Glutamatergic neuron (in vitro differentiated cells): Measurements from ENCODE around the gene SOX5. TPM values are rescaled to one million over a fixed set of nuclear protein-coding genes. Genes with fewer than 3 reads are reported as not detected.
"Not testable (repeated sequence)": the region's sequence is repeated elsewhere in the genome, so short reads cannot be mapped to it uniquely, and the experiment has no call there.

Experiments used
- DNase-seq: peaks from one replicate; pipeline ENCODE4 v3.0.0; 2022
- H3K27ac Mint-ChIP-seq: one replicate; pipeline ENCODE4 v1.8.0; 2020; ENCODE audit warnings: mild to moderate bottlenecking, mixed read lengths, inconsistent platforms; ENCODE audit not compliant: unreplicated experiment
- H3K27me3 Mint-ChIP-seq: one replicate; pipeline ENCODE4 v1.8.0; 2020; ENCODE audit warnings: mild to moderate bottlenecking, moderate library complexity, mixed read lengths, inconsistent platforms; ENCODE audit not compliant: unreplicated experiment
- H3K36me3 Mint-ChIP-seq: one replicate; pipeline ENCODE4 v1.8.0; 2020; ENCODE audit warnings: mild to moderate bottlenecking, mixed read lengths, inconsistent platforms; ENCODE audit not compliant: unreplicated experiment
- H3K4me1 Mint-ChIP-seq: one replicate; pipeline ENCODE4 v1.8.0; 2020; ENCODE audit warnings: mild to moderate bottlenecking, low read depth, mixed read lengths, inconsistent platforms; ENCODE audit not compliant: unreplicated experiment
- H3K4me3 Mint-ChIP-seq: one replicate; pipeline ENCODE4 v1.8.0; 2020; ENCODE audit warnings: mild to moderate bottlenecking, mixed read lengths, inconsistent platforms; ENCODE audit not compliant: unreplicated experiment
- H3K9me3 Mint-ChIP-seq: one replicate; pipeline ENCODE4 v1.8.0; 2020; ENCODE audit warnings: mild to moderate bottlenecking, moderate library complexity, mixed read lengths, inconsistent platforms; ENCODE audit not compliant: unreplicated experiment
- total RNA-seq: library from RNA; stranded (reverse); fragmentation: NEBNext Ultra II Directional; extraction: Animal tissue kit (Norgen Biotek cat#: 25700); gene quantifications from one replicate; pipeline ENCODE4 v1.2.1, GENCODE V29; 2021; ENCODE audit not compliant: unreplicated experiment
- TF ChIP-seq, protein P1 (sequence below): fragments of 200-600 bp; sonication (generic); IDR thresholded peaks from one replicate; pipeline ENCODE4 v1.5.0; 2021; ENCODE audit not compliant: partially characterized antibody, unreplicated experiment

The SOX5 gene
- total RNA-seq, 1 donor from 2014 or later: 118 TPM

DNA sequence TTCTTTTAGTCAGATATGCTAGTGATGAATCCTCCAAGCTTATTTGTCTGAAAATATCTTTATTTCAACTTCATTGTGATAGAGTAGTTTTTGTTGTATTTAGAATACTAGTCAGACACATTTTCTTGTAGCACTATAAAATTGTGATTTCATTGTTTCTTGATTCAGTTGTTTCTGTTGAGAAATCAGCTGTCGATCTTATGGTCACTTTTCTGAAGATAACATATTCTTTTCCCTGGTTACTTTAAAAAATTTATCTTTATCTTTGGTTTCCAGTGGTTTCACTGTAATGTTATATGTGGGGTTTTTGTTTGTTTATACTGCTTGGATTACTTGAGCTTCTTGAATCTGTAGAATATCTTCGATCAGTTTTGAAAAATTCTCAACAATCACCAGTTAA lies 426.1 kb downstream of the SOX5 start:
- Mint-ChIP-seq H3K4me3 (no peak overlapping the region), H3K36me3 (peaks cover 4% of the 10 kb centered on the region), H3K27me3 (no peaks in the 10 kb centered on the region), H3K9me3 (peaks cover 3% of the 10 kb centered on the region), H3K4me1 (no peaks in the 10 kb centered on the region), H3K27ac (no peak overlapping the region)
- no peak for DNase-seq
- TF ChIP-seq, protein P1, sequence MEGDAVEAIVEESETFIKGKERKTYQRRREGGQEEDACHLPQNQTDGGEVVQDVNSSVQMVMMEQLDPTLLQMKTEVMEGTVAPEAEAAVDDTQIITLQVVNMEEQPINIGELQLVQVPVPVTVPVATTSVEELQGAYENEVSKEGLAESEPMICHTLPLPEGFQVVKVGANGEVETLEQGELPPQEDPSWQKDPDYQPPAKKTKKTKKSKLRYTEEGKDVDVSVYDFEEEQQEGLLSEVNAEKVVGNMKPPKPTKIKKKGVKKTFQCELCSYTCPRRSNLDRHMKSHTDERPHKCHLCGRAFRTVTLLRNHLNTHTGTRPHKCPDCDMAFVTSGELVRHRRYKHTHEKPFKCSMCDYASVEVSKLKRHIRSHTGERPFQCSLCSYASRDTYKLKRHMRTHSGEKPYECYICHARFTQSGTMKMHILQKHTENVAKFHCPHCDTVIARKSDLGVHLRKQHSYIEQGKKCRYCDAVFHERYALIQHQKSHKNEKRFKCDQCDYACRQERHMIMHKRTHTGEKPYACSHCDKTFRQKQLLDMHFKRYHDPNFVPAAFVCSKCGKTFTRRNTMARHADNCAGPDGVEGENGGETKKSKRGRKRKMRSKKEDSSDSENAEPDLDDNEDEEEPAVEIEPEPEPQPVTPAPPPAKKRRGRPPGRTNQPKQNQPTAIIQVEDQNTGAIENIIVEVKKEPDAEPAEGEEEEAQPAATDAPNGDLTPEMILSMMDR: no peak

DNA sequence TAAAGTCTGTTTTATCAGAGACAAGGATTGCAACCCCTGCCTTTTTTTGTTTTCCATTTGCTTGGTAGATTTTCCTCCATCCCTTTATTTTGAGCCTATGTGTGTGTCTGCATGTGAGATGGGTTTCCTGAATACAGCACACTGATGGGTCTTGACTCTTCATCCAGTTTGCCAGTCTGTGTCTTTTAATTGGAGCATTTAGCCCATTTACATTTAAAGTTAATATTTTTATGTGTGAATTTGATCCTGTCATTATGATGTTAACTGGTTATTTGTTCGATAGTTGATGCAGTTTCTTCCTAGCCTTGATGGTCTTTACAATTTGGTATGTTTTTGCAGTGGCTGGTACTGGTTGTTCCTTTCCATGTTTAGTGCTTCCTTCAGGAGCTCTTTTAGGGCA lies 430.0 kb downstream of the SOX5 start:
- not testable (repeated sequence) for H3K27me3 Mint-ChIP-seq, H3K4me1 Mint-ChIP-seq, DNase-seq, H3K27ac Mint-ChIP-seq, H3K4me3 Mint-ChIP-seq, H3K36me3 Mint-ChIP-seq, H3K9me3 Mint-ChIP-seq

DNA sequence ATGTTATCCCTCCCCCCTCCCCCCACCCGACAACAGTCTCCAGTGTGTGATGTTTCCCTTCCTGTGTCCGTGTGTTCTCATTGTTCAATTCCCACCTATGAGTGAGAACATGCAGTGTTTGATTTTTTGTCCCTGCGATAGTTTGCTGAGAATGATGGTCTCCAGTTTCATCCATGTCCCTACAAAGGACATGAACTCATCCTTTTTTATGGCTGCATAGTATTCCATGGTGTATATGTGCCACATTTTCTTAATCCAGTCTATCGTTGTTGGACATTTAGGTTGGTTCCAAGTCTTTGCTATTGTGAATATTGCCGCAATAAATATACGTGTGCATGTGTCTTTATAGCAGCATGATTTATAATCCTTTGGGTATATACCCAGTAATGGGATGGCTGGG lies 433.7 kb downstream of the SOX5 start:
- not testable (repeated sequence) for H3K36me3 Mint-ChIP-seq, H3K27ac Mint-ChIP-seq, H3K4me1 Mint-ChIP-seq, H3K27me3 Mint-ChIP-seq, H3K9me3 Mint-ChIP-seq, H3K4me3 Mint-ChIP-seq, DNase-seq

DNA sequence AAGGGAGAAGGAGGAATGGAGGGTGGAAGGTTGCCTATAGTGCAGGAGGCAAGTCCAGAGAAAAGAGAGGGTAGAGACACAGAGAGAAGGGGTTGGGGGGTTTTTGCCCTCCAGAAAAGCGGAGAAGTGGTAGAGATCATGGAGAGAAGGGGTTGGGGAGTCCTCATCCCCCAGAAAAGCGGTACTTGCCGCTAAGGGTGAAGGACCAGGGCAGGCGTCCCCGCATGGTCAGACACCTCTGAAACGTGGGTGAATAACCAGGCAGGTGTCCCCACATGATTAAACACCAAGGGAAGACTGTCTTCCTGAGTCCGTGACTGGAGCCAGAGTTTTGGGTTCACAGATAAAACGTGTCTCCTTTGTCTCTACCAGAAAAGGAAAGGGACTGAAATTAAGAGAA lies 439.0 kb downstream of the SOX5 start:
- TF ChIP-seq, protein P1: no peak
- H3K9me3 Mint-ChIP-seq: peaks cover 5% of the 10 kb centered on the region
- H3K4me1 Mint-ChIP-seq: no peaks in the 10 kb centered on the region
- no peak for DNase-seq
- H3K27ac Mint-ChIP-seq: no peak overlapping the region
- no peaks in the 10 kb centered on the region for H3K27me3 Mint-ChIP-seq
- no peaks in the 10 kb centered on the region for H3K36me3 Mint-ChIP-seq
- no peak overlapping the region for H3K4me3 Mint-ChIP-seq

DNA sequence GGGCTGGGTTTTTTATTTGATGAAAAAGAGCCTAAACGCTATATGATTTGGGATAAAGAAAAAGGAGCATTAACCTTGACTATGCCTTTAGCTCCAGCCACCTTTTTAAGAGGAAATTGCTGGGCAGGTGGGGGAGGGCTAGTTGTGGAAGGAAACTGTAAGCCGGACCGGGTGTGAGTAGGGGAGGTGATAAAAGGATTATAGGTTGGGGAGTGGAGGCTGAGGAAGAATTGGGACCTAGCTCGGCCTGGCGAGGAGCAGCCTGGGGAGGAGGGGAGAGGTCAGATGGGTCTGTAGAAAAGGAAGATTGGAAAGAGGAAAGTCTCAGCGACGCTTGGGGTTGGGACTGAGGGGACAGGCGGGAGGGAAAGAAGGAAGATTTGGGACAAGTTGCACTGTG lies 439.6 kb downstream of the SOX5 start:
- not testable (repeated sequence) for DNase-seq, H3K4me1 Mint-ChIP-seq, H3K27ac Mint-ChIP-seq, H3K36me3 Mint-ChIP-seq, H3K9me3 Mint-ChIP-seq, H3K4me3 Mint-ChIP-seq, H3K27me3 Mint-ChIP-seq

DNA sequence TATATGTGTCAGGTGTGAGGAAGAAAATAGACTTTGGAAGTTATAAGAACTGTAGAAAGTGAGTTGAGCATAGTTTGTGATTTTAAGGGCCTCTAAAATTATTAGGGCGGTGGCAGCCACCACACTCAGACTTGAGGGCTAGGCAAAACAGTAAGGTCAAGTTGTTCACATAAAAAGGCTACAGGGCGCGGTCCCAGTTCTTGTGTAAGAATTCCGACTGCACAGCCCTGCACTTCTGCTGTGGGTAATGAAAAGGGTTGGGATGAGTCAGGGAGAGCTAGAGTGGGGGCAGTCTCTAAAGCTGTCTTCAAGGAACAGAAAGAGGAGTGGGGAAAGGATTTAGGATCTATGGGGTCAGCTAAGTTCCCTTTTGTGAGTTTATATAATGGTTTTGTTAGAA lies 441.7 kb downstream of the SOX5 start:
- not testable (repeated sequence) for H3K36me3 Mint-ChIP-seq, DNase-seq, H3K4me3 Mint-ChIP-seq, H3K27me3 Mint-ChIP-seq, H3K27ac Mint-ChIP-seq, H3K4me1 Mint-ChIP-seq, H3K9me3 Mint-ChIP-seq

DNA sequence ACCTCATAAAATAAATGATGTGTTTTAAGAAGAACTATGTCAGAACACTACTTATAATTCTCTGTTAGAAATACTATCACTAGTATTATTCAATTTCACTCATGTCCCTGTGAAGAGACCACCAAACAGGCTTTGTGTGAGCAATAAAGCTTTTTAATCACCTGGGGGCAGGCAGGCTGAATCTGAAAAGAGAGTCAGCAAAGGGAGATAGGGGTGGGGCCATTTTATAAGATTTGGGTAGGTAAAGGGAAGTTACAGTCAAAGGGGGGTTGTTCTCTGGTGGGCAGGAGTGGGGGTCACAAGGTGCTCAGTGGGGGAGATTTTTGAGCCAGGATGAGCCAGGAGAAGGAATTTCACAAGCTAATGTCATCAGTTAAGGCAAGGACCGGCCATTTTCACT lies 443.7 kb downstream of the SOX5 start:
- H3K27ac Mint-ChIP-seq, DNase-seq, H3K27me3 Mint-ChIP-seq, H3K9me3 Mint-ChIP-seq, H3K4me3 Mint-ChIP-seq, H3K4me1 Mint-ChIP-seq, H3K36me3 Mint-ChIP-seq: not testable (repeated sequence)
